Stomach (tissue), 9 donors: Measurements from ENCODE around the gene PRLR. TPM values are rescaled to one million over a fixed set of nuclear protein-coding genes. Genes with fewer than 3 reads are reported as not detected.

Source experiments
- DNase-seq, 2 donors: peaks; one replicate each; pipeline versions ENCODE4 v3.0.0 to v3.0.0-alpha.2; 2013 to 2019
- H3K27ac ChIP-seq, 5 donors: fragments of 200-600 bp in 4 of 5; sonication (generic) in 4 of 5; one replicate each; pipeline ENCODE4 v1.5.1; 2013 to 2019; ENCODE audit warnings: mild to moderate bottlenecking in 1 of 5, moderate library complexity in 1 of 5
- H3K27me3 ChIP-seq, 3 donors: fragments of 200-600 bp; sonication (generic); one replicate each; pipeline ENCODE4 v1.5.1; 2017 to 2019; ENCODE audit warnings: mixed run types in 1 of 3
- H3K36me3 ChIP-seq, 4 donors: fragments of 200-600 bp; sonication (generic); 1 replicate in 3 of 4; 2 replicates in 1 of 4; pipeline ENCODE4 v1.5.1; 2016 to 2019
- H3K4me1 ChIP-seq, 4 donors: fragments of 200-600 bp; sonication (generic); one replicate each; pipeline ENCODE4 v1.5.1; 2016 to 2019
- H3K4me3 ChIP-seq, 4 donors: fragments of 200-600 bp; sonication (generic) in 3 of 4; one replicate each; pipeline ENCODE4 v1.5.1; 2016 to 2019; ENCODE audit warnings: mild to moderate bottlenecking in 1 of 4
- H3K9me3 ChIP-seq, 4 donors: fragments of 200-600 bp; sonication (generic); one replicate each; pipeline ENCODE4 v1.5.1; 2016 to 2019
- EP300 ChIP-seq: sonication (generic); formaldehyde crosslinking; IDR thresholded peaks from one replicate; pipeline ENCODE4 v1.6.1; 2017; ENCODE audit warnings: antibody characterized with exemption
- POLR2A ChIP-seq, 4 donors: fragments of 450-650 bp; IDR thresholded peaks; one replicate each; pipeline ENCODE4 v1.6.1; 2016; ENCODE audit warnings: antibody characterized with exemption in 4 of 4, control low read depth in 2 of 4, mild to moderate bottlenecking in 1 of 4, moderate library complexity in 1 of 4
- POLR2AphosphoS5 ChIP-seq, 3 donors: sonication (generic); formaldehyde crosslinking; IDR thresholded peaks; one replicate each; pipeline ENCODE4 v1.6.1; 2016; ENCODE audit warnings: antibody characterized with exemption in 3 of 3
- whole genome bisulfite sequencing, 5 donors: extraction: QIAGEN DNeasy Blood & Tissue Kit in 3 of 5; methylation state at CpG; one replicate each; pipeline versions ENCODE4 v1.1.5 to v1.1.7; 2013 to 2018; 5-methylcytosine and 5-hydroxymethylcytosine counted together
- intact Hi-C: fragments of 100-400 bp; cut with DNase I; formaldehyde crosslinking; loops from one replicate; pipeline ENCODE4 v1.15.1; 2023; ENCODE audit warnings: low total_unique reads
- polyA plus RNA-seq, 3 donors: library from polyadenylated mRNA; stranded (reverse); fragments of 200-250 nt; gene quantifications; one replicate each; pipeline ENCODE4 v1.2.3, GENCODE V29; 2013
- total RNA-seq, 5 donors: library from RNA; depleted of rRNA; stranded (reverse); fragments of >200 nt; gene quantifications; one replicate each; pipeline versions ENCODE4 v1.1.0 to v1.2.3, GENCODE V29; 2014 to 2016
- TF ChIP-seq, protein P1 (sequence below), 7 experiments: fragments of 450-650 bp in 4 of 7; fragments of 200-600 bp in 3 of 7; sonication (generic) in 3 of 7; IDR thresholded peaks; one replicate each; pipeline ENCODE4 v1.5.1; 2016 to 2019; ENCODE audit warnings: antibody characterized with exemption in 7 of 7, control low read depth in 2 of 7, mild to moderate bottlenecking in 1 of 7
- donor health status: healthy with polysubstance abuse.
- donor health status: Bipolar disorder and iron deficiency.
- donor health status: healthy.

The PRLR gene
- total and polyA plus RNA-seq, 8 donors = 0.56 to 33.2 (median 4.5) TPM; not detected in 1

DNA sequence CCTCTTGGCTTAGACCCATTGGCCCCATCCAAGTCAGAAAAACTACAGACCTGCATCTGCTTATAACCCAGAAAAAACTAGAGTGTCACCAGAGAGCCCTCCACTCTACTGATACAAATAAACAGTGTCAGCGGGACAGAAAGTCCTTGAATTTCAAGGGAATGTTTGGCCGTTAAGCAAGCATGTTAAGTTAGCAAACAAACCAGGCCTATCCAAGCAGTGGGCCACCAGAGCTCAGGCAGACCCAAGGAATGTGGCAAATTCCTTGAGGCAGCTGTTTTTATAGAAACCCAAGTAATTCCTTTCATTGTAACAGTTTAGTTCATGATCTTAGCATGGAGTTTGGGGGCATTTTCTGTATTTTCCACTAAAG lies 70.9 kb downstream of the PRLR start:
- WGBS, 5 donors = 11 to 38% (median 23%) methylated on average over 2 of the region's 2 CpGs
- TF ChIP-seq POLR2AphosphoS5 (IDR thresholded peaks at IDR 0.05) = peak in 2 of 3 donors; percentile 24 to 33
- no peak for TF ChIP-seq EP300
- TF ChIP-seq, protein P1, sequence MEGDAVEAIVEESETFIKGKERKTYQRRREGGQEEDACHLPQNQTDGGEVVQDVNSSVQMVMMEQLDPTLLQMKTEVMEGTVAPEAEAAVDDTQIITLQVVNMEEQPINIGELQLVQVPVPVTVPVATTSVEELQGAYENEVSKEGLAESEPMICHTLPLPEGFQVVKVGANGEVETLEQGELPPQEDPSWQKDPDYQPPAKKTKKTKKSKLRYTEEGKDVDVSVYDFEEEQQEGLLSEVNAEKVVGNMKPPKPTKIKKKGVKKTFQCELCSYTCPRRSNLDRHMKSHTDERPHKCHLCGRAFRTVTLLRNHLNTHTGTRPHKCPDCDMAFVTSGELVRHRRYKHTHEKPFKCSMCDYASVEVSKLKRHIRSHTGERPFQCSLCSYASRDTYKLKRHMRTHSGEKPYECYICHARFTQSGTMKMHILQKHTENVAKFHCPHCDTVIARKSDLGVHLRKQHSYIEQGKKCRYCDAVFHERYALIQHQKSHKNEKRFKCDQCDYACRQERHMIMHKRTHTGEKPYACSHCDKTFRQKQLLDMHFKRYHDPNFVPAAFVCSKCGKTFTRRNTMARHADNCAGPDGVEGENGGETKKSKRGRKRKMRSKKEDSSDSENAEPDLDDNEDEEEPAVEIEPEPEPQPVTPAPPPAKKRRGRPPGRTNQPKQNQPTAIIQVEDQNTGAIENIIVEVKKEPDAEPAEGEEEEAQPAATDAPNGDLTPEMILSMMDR (IDR thresholded peaks at IDR 0.05) = no peak
- no peak for TF ChIP-seq POLR2A (IDR thresholded peaks at IDR 0.05)
- H3K27me3 ChIP-seq = no peaks in the 10 kb centered on the region
- intact Hi-C loops = no loop called here
- H3K27ac ChIP-seq = peak overlapping the region in 4 of 5 donors; percentile 29 to 66 (median 48)
- no peaks in the 10 kb centered on the region for H3K9me3 ChIP-seq
- no peak overlapping the region for H3K4me3 ChIP-seq
- peaks cover 14 to 25% (median 16%) of the 10 kb centered on the region in 4 donors for H3K4me1 ChIP-seq
- peak; percentile 27 to 53 for DNase-seq
- no peaks in the 10 kb centered on the region for H3K36me3 ChIP-seq

- no peaks in the 10 kb centered on the region for H3K27me3 ChIP-seq
- no peaks in the 10 kb centered on the region for H3K36me3 ChIP-seq
- intact Hi-C loops = no loop called here
- H3K27ac ChIP-seq = peak overlapping the region; percentile 5 to 66 (median 29)
- TF ChIP-seq EP300 = no peak
- no peak for TF ChIP-seq POLR2AphosphoS5 (IDR thresholded peaks at IDR 0.05)
- TF ChIP-seq, protein P1 (IDR thresholded peaks at IDR 0.05) = no peak
- TF ChIP-seq POLR2A (IDR thresholded peaks at IDR 0.05) = no peak
- H3K9me3 ChIP-seq = no peaks in the 10 kb centered on the region
- WGBS, 5 donors = 31 to 50% (median 38%) methylated on average over 7 of the region's 7 CpGs
- DNase-seq = no peak
- H3K4me3 ChIP-seq = no peak overlapping the region
- H3K4me1 ChIP-seq = peaks cover 14 to 25% (median 16%) of the 10 kb centered on the region in 4 donors
Measured at GRCh38 chr5:35158622-35159369, 71.5 kb downstream of the PRLR start.

- intact Hi-C loops = no loop called here
- WGBS, 5 donors = 54 to 75% (median 69%) methylated on average over 3 of the region's 3 CpGs
- Histone ChIP-seq H3K4me3 (no peak overlapping the region), H3K27ac (peak overlapping the region in 3 of 5 donors; percentile 5 to 66 (median 63)), H3K9me3 (no peaks in the 10 kb centered on the region), H3K4me1 (peaks cover 14 to 25% (median 16%) of the 10 kb centered on the region in 4 donors), H3K36me3 (no peaks in the 10 kb centered on the region), H3K27me3 (no peaks in the 10 kb centered on the region)
- DNase-seq = no peak
- no peak for TF ChIP-seq POLR2A (IDR thresholded peaks at IDR 0.05)
- no peak for TF ChIP-seq EP300
- TF ChIP-seq POLR2AphosphoS5 (IDR thresholded peaks at IDR 0.05) = no peak
- TF ChIP-seq, protein P1 (IDR thresholded peaks at IDR 0.05) = no peak
Measured at GRCh38 chr5:35158204-35158603, 72.1 kb downstream of the PRLR start.

GRCh38 chr5:35153375-35153932 lies 76.8 kb downstream of the PRLR start:
- DNase-seq = no peak
- Histone ChIP-seq H3K4me3 (no peak overlapping the region), H3K4me1 (peaks cover 1 to 6% (median 2%) of the 10 kb centered on the region in 4 donors), H3K9me3 (no peaks in the 10 kb centered on the region), H3K27ac (peak overlapping the region in 1 of 5 donors; percentile 25), H3K36me3 (no peaks in the 10 kb centered on the region), H3K27me3 (no peaks in the 10 kb centered on the region)
- intact Hi-C loops = no loop called here
- no peak for TF ChIP-seq POLR2A (IDR thresholded peaks at IDR 0.05)
- no peak for TF ChIP-seq POLR2AphosphoS5 (IDR thresholded peaks at IDR 0.05)
- TF ChIP-seq, protein P1 (IDR thresholded peaks at IDR 0.05) = no peak
- TF ChIP-seq EP300 = no peak
- 25 to 54% (median 47%) methylated on average over 2 of the region's 2 CpGs for WGBS, 5 donors
